ENCODE data around the gene CD2. TPM values are rescaled to one million over a fixed set of nuclear protein-coding genes. Genes with fewer than 3 reads are reported as not detected.
A peak's percentile ranks its signal among the peaks of the same experiment; 100 is the strongest.

Gene CD2
- total RNA-seq, 2 donors from 2014 or later: 0.57 to 1.3 TPM

- no peaks in the 10 kb centered on the region for H3K9me3 ChIP-seq
- no peaks in the 10 kb centered on the region for H3K4me1 ChIP-seq (replicated peaks)
- no peaks in the 10 kb centered on the region for H3K27me3 ChIP-seq (replicated peaks; ENCODE audit: insufficient read depth)
- no peak for TF ChIP-seq POLR2A (IDR thresholded peaks at IDR 0.05)
- H3K36me3 ChIP-seq: no peaks in the 10 kb centered on the region
- DNase-seq (ENCODE audit: low spot score): no peak
- no peak overlapping the region for H3K27ac ChIP-seq
- H3K4me3 ChIP-seq: no peak overlapping the region
- intact Hi-C loops (cut with DNase I): no loop called here
- 99% methylated on average over 4 of the region's 4 CpGs for WGBS
Measured at GRCh38 chr1:116806671-116807070, 52.4 kb downstream of the CD2 start.

DNA sequence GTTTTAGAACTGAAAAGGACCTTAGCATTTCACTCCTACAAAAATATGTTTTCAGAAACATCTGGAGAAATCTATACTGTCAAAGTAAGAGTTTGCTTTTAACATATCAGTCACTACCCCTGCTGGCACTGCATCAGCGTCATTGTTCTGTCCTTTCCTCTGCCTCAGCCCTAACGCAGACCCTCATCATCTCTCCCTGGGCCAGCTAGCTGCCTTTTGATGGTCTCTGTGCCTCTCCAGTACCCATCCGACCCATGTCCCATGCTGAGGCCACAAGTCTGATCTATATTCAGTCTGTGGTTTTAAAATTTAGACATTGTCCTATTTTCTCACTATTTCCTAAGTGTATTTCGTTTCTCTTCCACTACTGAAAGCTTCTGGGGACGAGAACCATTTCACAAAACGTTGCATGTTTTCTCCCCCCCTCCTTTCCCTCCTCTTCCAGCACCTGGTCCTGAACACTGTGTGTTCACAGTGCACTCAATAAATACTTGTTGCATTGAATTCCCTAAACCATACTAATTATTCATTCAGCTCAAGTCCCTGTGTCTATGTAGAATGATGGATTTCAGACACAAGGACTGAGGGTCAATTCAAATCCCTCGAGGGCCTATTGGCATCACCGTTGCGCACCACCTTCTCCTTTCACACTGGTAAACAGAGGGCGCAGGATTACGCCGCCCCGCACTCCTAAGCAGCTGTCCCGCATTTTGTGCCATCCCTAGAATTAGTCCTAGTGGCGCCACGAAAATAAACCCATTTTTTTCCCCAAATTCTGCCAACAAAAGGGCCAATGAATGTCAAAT lies 53.4 kb downstream of the CD2 start:
- DNase-seq (ENCODE audit: low spot score): no peak
- 87% methylated on average over 16 of the region's 16 CpGs for WGBS
- H3K27me3 ChIP-seq (replicated peaks; ENCODE audit: insufficient read depth): no peaks in the 10 kb centered on the region
- intact Hi-C loops (cut with DNase I): no loop called here
- no peak for TF ChIP-seq CTCF (IDR thresholded peaks at IDR 0.05)
- TF ChIP-seq POLR2AphosphoS5 (IDR thresholded peaks at IDR 0.05): no peak
- TF ChIP-seq POLR2A (IDR thresholded peaks at IDR 0.05): no peak
- no peaks in the 10 kb centered on the region for H3K36me3 ChIP-seq
- H3K4me3 ChIP-seq: no peak overlapping the region
- H3K27ac ChIP-seq: peak overlapping the region in 1 of 2 donors; percentile 37
- H3K9me3 ChIP-seq: no peaks in the 10 kb centered on the region
- no peaks in the 10 kb centered on the region for H3K4me1 ChIP-seq (replicated peaks)

DNA sequence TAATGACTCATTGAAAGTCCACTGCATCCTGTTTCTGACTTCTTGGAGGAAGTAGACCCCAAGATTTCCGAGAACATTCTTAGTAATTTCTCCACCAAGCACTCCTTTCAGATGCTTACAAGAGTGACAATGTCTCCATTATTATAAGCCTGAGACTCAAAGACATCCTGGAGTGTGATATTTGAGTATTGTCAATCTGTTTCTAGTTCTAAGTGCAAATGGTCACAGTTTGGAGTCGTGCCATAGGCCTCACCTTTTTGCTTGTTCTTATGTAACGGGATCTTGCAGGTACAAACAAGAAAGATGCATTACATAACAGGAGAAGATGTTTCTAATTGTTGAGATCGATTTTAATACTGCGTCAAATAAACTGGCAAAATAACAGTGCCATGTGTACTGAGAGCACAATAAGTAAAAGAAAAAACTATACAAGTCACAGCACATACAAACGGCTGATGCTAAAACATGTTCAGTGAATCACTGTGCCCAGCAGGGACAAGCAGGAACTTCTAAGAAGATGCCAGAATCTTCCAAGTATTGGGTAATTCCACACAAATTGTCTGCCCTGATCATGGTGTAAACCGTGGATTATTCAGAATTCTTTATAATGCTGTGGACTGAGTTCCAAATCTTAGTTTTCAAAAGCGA lies 54.1 kb downstream of the CD2 start:
- Histone ChIP-seq H3K27me3 (replicated peaks; ENCODE audit: insufficient read depth) (no peaks in the 10 kb centered on the region), H3K4me3 (no peak overlapping the region), H3K9me3 (no peaks in the 10 kb centered on the region), H3K36me3 (no peaks in the 10 kb centered on the region), H3K4me1 (replicated peaks) (no peaks in the 10 kb centered on the region), H3K27ac (peak overlapping the region; percentile 37 to 46)
- WGBS: 43% methylated on average over 8 of the region's 8 CpGs
- intact Hi-C loops (cut with DNase I): no loop called here
- TF ChIP-seq POLR2A (IDR thresholded peaks at IDR 0.05) (no peak), POLR2AphosphoS5 (IDR thresholded peaks at IDR 0.05) (peak; percentile 72)
- DNase-seq (ENCODE audit: low spot score): peak; percentile 34

DNA sequence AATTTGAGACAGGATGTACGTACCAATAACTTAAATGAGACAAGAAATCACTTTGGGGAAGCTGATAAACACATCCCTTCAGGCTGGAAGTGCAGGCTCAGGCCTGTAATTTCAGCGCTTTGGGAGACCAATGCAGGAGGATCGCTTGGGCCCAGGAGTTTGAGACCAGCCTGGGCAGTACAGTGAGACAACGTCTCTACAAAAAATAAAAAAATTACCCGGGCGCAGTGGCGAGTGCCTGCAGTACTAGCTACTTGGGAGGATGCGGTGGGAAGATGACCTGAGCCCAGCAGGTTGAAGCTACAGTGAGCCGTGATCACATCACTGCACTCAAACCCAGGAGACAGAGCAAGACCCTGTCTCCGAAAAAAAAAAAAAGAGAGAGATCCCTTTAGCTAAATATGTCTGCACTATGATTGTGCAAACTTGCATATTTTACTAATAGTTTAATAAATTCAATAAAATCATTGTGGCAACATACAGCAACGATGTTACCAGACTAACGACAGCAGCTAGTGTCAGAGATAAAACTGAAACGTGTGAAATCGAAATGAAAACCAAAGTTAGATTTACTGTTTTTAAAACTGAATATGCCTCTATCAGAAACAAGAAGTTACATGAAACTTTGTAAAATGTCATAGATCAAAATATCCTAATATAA lies 54.7 kb downstream of the CD2 start:
- intact Hi-C loops (cut with DNase I): no loop called here
- Histone ChIP-seq H3K27me3 (replicated peaks; ENCODE audit: insufficient read depth) (no peaks in the 10 kb centered on the region), H3K4me1 (replicated peaks) (no peaks in the 10 kb centered on the region), H3K9me3 (no peaks in the 10 kb centered on the region), H3K36me3 (no peaks in the 10 kb centered on the region), H3K27ac (peak overlapping the region; percentile 37 to 46), H3K4me3 (no peak overlapping the region)
- no peak for TF ChIP-seq POLR2A (IDR thresholded peaks at IDR 0.05)
- no peak for TF ChIP-seq POLR2AphosphoS5 (IDR thresholded peaks at IDR 0.05)
- TF ChIP-seq CTCF (IDR thresholded peaks at IDR 0.05): no peak
- WGBS: 71% methylated on average over 14 of the region's 14 CpGs
- DNase-seq (ENCODE audit: low spot score): no peak

DNA sequence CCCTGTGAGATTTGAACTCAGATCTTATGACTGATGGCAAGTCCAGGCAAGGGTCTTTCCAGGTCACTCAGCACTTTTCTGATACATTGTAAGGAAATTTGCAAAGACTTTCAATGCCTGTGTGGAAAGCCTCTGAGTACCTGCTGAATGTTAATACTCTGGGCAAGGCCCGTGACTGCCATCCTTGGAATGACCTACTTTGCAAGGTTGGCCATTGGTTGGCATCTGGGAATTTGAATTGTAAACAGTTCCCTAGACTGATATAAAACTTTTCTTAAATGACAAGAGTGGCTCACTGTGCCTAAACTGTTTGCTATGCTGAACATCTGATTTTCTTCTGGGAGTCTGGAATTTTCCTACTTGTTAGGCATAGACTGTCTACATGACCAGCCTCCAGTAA lies 57.1 kb downstream of the CD2 start:
- DNase-seq (ENCODE audit: low spot score): no peak
- H3K36me3 ChIP-seq: no peaks in the 10 kb centered on the region
- no peaks in the 10 kb centered on the region for H3K4me1 ChIP-seq (replicated peaks)
- WGBS: 83% methylated on average over 1 of the region's 1 CpG
- H3K9me3 ChIP-seq: no peaks in the 10 kb centered on the region
- no peaks in the 10 kb centered on the region for H3K27me3 ChIP-seq (replicated peaks; ENCODE audit: insufficient read depth)
- TF ChIP-seq POLR2AphosphoS5 (IDR thresholded peaks at IDR 0.05) (no peak), POLR2A (IDR thresholded peaks at IDR 0.05) (no peak), CTCF (IDR thresholded peaks at IDR 0.05) (no peak)
- H3K4me3 ChIP-seq: no peak overlapping the region
- intact Hi-C loops (cut with DNase I): no loop called here
- H3K27ac ChIP-seq: no peak overlapping the region
